Dendritic cell treated with granulocyte-macrophage colony-stimulating factor and Interleukin-4, amounts not matched to agents 40 ng/mL and 50 ng/mL, for 4 days (primary cell): Measurements from ENCODE around the gene KIF21B.

ENCODE experiments used
- H3K27ac Mint-ChIP-seq: one replicate; pipeline ENCODE4 v1.8.0; 2022; ENCODE audit warnings: mild to moderate bottlenecking, mixed read lengths
- H3K27me3 Mint-ChIP-seq: one replicate; pipeline ENCODE4 v1.8.0; 2022; ENCODE audit warnings: mild to moderate bottlenecking, mixed read lengths
- H3K36me3 Mint-ChIP-seq: one replicate; pipeline ENCODE4 v1.8.0; 2022; ENCODE audit warnings: low read depth, mixed read lengths
- H3K4me1 Mint-ChIP-seq: one replicate; pipeline ENCODE4 v1.8.0; 2022; ENCODE audit warnings: low read depth, mixed read lengths
- H3K4me3 Mint-ChIP-seq: one replicate; pipeline ENCODE4 v1.8.0; 2022; ENCODE audit warnings: mild to moderate bottlenecking, moderate library complexity, mixed read lengths
- H3K9me3 Mint-ChIP-seq: one replicate; pipeline ENCODE4 v1.8.0; 2022; ENCODE audit warnings: mixed read lengths
- intact Hi-C: fragments of 100-400 bp; cut with micrococcal nuclease; formaldehyde crosslinking; loops from one replicate; pipeline ENCODE4 v1.15.0; 2022

KIF21B gene

DNA sequence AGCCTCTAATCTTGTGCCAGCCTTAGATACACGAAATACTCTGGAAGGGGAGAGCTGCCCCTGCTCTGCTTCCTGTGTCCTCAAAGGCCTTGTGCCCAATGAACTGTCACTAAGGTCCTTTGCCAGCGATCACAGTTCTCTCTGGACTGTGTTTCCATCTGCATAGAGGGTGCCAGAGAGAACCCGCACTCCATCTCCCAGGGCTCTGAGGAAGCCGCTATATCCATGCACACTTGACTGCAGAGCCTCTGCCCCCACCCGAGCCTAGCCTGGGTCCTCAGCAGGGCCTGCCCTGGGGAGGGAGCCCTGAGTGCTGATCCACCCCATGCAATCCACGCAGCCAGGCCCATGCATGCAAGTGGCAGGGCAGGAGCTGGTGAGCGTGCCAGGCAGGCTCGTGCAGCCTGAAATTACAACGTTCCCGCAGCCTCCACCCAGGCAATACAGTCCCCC lies 30.6 kb upstream of the KIF21B start:
- Mint-ChIP-seq H3K27ac (no peak overlapping the region), H3K4me3 (no peak overlapping the region), H3K27me3 (peaks cover 7% of the 10 kb centered on the region), H3K4me1 (no peaks in the 10 kb centered on the region), H3K36me3 (no peaks in the 10 kb centered on the region), H3K9me3 (no peaks in the 10 kb centered on the region)
- intact Hi-C loops = no loop called here

DNA sequence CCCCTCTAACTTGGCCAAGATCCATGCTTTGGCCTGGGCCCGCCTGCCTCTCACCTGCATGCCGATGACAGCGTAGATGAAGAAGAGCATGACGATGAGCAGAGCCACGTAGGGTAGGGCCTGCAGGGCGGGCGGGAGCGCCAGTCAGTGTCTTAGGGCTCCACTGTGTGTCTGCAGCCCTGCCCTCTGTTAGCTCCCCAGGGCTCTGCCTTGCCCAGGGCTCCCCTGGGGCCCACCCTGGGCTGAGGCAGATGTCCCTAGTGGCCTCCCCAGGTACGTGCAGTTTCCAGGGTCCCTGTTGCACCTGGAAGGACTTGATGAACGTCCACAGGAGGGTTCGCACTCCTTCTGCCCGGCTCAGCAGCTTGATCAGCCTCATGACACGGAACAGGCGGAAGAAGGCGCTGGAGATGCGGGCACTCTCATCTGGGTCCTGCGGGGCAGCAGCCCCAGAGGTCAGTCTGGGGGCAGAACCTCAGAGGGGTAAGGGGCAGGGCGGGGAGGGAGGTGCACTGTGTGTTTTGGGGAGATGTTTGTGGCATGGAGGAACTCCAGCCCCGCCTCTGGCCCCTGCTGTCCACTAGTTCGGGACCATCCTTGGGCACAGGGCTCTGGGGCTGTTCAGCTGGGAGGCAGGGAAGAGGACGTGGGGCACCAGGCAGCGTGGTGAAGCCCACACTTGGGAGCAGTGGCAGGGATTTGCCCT lies 29.8 kb upstream of the KIF21B start:
- H3K27ac Mint-ChIP-seq = no peak overlapping the region

DNA sequence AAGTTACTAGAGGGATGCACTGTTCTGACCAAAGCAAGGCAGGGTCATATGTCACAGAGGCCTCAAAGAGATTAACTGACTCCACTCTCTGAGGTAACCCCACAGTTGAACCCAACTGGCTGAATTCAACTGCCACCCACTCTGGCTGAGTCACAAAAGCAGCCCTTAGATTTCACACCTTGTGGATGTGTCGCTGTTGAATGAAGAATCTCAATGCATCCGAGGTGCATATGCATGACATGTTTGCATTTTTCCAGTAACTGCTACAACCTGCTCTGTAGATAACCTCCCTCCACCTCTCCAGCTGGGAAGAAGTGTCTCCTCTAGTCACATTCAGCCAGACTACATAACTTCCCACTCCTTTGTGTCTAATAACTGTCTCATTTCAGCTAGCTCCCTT lies 27.9 kb upstream of the KIF21B start:
- H3K36me3 Mint-ChIP-seq = no peaks in the 10 kb centered on the region
- intact Hi-C loops = no loop called here
- H3K4me3 Mint-ChIP-seq = no peak overlapping the region
- no peaks in the 10 kb centered on the region for H3K4me1 Mint-ChIP-seq
- H3K9me3 Mint-ChIP-seq = no peaks in the 10 kb centered on the region
- no peak overlapping the region for H3K27ac Mint-ChIP-seq
- H3K27me3 Mint-ChIP-seq = peaks cover 5% of the 10 kb centered on the region

More for the DNA sequence above, 29.8 kb upstream of the KIF21B start:
- Mint-ChIP-seq H3K9me3 (no peaks in the 10 kb centered on the region), H3K4me1 (no peaks in the 10 kb centered on the region), H3K36me3 (no peaks in the 10 kb centered on the region), H3K4me3 (no peak overlapping the region), H3K27me3 (peaks cover 7% of the 10 kb centered on the region)
- intact Hi-C loops = no loop called here

GRCh38 chr1:201050515-201051277 lies 27.2 kb upstream of the KIF21B start:
- Mint-ChIP-seq H3K4me3 (no peak overlapping the region), H3K36me3 (no peaks in the 10 kb centered on the region), H3K9me3 (no peaks in the 10 kb centered on the region), H3K27ac (no peak overlapping the region), H3K27me3 (peaks cover 5% of the 10 kb centered on the region), H3K4me1 (no peaks in the 10 kb centered on the region)
- intact Hi-C loops = no loop called here

DNA sequence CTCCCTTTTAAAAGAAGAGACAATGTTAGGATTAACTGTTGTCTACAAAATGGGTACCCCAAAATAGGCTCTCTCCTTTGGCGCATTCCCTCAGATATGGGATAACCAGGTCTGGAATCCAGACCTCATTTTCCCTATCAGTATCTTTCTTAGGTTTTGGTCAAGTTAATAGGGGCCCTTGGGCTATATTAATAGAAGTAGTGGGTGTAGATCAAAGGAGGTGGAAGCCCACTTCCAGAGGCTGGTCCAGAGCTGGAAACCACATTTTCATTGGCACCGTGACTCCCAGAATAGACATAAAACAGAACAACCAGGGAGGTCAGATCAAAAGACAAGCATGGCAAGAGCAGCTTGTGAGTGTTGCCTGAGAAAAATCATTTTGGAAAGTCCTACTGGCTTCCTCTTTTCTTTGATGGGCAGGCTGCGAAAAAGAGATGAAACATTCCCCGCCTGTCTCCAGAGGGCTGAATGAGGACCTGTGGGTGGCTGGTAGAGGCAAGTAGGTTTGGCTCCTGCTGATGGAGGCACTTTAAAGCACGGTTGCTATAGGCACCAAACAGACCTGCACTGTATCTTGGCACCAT lies 25.8 kb upstream of the KIF21B start:
- Mint-ChIP-seq H3K36me3 (no peaks in the 10 kb centered on the region), H3K27ac (no peak overlapping the region)

GRCh38 chr1:201048521-201048920 lies 25.0 kb upstream of the KIF21B start:
- no peak overlapping the region for H3K4me3 Mint-ChIP-seq
- no peak overlapping the region for H3K27ac Mint-ChIP-seq
- H3K36me3 Mint-ChIP-seq = no peaks in the 10 kb centered on the region
- no peaks in the 10 kb centered on the region for H3K4me1 Mint-ChIP-seq
- peaks cover 21% of the 10 kb centered on the region for H3K27me3 Mint-ChIP-seq
- intact Hi-C loops = no loop called here
- H3K9me3 Mint-ChIP-seq = no peaks in the 10 kb centered on the region

More for the DNA sequence above, 25.8 kb upstream of the KIF21B start:
- H3K4me1 Mint-ChIP-seq = no peaks in the 10 kb centered on the region
- H3K4me3 Mint-ChIP-seq = no peak overlapping the region
- intact Hi-C loops = no loop called here
- no peaks in the 10 kb centered on the region for H3K9me3 Mint-ChIP-seq
- peaks cover 15% of the 10 kb centered on the region for H3K27me3 Mint-ChIP-seq

GRCh38 chr1:201044119-201044518 lies 20.6 kb upstream of the KIF21B start:
- no peak overlapping the region for H3K27ac Mint-ChIP-seq
- H3K4me1 Mint-ChIP-seq = no peaks in the 10 kb centered on the region
- intact Hi-C loops = no loop called here
- no peak overlapping the region for H3K4me3 Mint-ChIP-seq
- H3K9me3 Mint-ChIP-seq = no peaks in the 10 kb centered on the region
- peaks cover 24% of the 10 kb centered on the region for H3K27me3 Mint-ChIP-seq
- no peaks in the 10 kb centered on the region for H3K36me3 Mint-ChIP-seq

GRCh38 chr1:201042779-201043461 lies 19.4 kb upstream of the KIF21B start:
- H3K4me3 Mint-ChIP-seq = no peak overlapping the region
- H3K27ac Mint-ChIP-seq = no peak overlapping the region
- H3K9me3 Mint-ChIP-seq = no peaks in the 10 kb centered on the region
- no peaks in the 10 kb centered on the region for H3K4me1 Mint-ChIP-seq
- no peaks in the 10 kb centered on the region for H3K36me3 Mint-ChIP-seq
- intact Hi-C loops = no loop called here
- H3K27me3 Mint-ChIP-seq = peaks cover 22% of the 10 kb centered on the region

DNA sequence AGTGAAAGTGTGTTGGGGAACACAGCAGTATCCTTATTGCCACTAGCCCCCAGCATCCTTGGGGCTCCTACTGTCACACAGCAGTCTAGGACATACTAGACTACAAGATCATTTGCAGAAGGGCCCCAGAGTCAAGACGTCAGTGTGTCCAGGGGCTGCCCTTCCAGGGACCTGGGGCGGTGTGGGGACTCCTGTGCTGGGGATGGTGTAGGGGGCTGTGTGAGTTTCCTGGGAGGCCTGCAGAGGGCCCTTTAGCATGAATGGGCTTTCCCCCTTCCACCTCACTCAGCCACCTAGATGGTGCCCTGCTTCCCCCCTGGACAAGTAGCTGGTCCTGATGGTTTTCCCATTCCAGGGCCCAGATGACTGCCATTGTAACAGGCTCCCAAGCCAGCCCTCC lies 17.5 kb upstream of the KIF21B start:
- Mint-ChIP-seq H3K4me1 (no peaks in the 10 kb centered on the region), H3K4me3 (no peak overlapping the region), H3K9me3 (no peaks in the 10 kb centered on the region), H3K27ac (no peak overlapping the region), H3K27me3 (peaks cover 21% of the 10 kb centered on the region), H3K36me3 (no peaks in the 10 kb centered on the region)
- intact Hi-C loops = no loop called here

- H3K27me3 Mint-ChIP-seq = peaks cover 15% of the 10 kb centered on the region
- no peaks in the 10 kb centered on the region for H3K4me1 Mint-ChIP-seq
- intact Hi-C loops = no loop called here
- no peak overlapping the region for H3K27ac Mint-ChIP-seq
- no peaks in the 10 kb centered on the region for H3K9me3 Mint-ChIP-seq
- H3K36me3 Mint-ChIP-seq = no peaks in the 10 kb centered on the region
- H3K4me3 Mint-ChIP-seq = no peak overlapping the region
These were observed 16.4 kb upstream of the KIF21B start for GRCh38 chr1:201039876-201040275.

DNA sequence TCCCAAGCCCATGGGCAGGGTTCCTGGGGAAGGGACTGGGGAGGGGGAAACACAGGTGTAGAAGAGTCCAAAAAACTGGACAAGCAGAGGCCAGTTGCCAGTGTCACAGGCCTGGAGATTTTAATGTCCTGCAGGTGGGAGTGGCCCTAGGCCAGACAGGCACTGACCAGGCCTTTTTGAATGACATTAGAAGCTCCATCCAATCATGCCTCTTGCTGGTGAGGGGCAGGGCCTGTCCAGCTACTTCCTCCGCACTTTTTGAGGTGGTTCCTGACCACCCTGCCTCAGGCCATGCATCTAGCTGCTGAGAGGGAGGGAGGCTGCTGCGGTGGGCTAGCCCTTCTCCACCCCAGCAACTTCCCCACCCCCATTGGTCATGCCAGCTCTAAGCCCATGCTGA lies 15.9 kb upstream of the KIF21B start:
- Mint-ChIP-seq H3K4me3 (no peak overlapping the region), H3K36me3 (no peaks in the 10 kb centered on the region), H3K27me3 (peaks cover 11% of the 10 kb centered on the region), H3K27ac (no peak overlapping the region), H3K4me1 (no peaks in the 10 kb centered on the region), H3K9me3 (no peaks in the 10 kb centered on the region)
- intact Hi-C loops = no loop called here

DNA sequence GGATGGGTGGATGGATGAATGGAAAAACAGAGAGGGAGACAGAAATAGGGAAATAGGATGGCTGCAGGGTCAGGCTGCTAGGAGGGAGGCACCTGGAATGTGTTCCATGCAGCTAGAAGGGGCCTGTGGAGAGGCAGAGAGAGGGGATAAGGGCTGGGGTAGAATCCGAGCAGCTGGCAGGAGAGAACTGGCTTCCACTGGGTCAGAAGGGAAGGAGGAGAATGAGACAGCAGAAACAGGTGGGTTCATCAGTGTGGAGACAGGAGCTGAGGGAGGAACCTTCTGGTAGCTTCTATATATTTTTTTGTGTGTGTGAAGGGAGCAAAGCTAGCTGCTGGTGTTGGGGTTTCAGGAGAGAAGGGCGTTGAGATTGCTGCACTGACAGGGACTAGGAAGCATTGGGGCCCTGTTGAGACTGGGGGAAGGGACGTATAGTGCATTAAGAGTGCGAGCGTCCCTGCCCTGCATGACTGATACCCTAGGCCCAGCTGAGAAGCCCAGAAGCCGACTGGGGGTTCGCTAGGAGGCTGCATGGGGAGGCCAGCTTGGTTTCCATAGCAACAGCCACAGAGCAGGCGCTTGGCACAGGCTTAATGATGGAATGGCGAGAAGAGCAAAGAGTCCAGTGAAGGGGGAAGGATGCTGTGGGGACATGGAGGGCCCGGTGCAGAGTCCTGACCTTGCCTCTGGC lies 14.8 kb upstream of the KIF21B start:
- Mint-ChIP-seq H3K36me3 (no peaks in the 10 kb centered on the region), H3K4me3 (no peak overlapping the region), H3K4me1 (no peaks in the 10 kb centered on the region), H3K27me3 (peaks cover 3% of the 10 kb centered on the region), H3K9me3 (no peaks in the 10 kb centered on the region), H3K27ac (no peak overlapping the region)
- intact Hi-C loops = no loop called here

DNA sequence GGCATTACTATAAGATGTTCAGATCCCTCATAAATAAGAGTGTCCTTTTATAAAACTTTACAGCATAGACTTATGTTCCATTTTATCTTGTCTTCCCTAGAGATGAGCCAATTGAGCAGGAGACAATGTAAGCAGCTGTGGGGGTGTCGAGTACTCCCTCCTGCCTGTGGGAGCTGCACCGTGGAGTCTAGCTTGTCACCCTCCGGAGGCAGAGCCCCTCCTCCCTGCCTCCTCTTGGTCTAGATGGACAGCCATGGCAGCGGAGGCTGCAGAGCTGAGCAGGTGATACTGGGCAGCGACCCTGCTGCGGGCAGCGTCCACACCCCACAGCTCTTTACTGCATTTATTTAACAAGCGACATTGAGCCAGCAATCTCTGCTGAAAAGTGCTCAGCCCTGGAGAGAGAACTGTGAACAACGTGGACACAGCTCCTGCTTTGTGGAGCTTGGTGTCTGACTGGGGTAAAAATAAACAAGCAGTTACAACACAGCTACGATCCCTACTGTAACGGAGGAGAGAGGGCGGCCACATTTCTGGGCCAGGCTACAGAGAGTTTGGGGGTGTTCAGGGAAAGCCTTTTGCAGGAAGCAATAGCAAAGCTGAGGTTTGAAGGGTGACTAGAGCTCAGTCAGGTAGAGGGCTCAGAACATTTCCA lies 12.8 kb upstream of the KIF21B start:
- Mint-ChIP-seq H3K9me3 (no peaks in the 10 kb centered on the region), H3K4me3 (no peak overlapping the region)
- intact Hi-C loops = no loop called here

More for the DNA sequence above, 12.8 kb upstream of the KIF21B start:
- peaks cover 4% of the 10 kb centered on the region for H3K27me3 Mint-ChIP-seq
- H3K27ac Mint-ChIP-seq = no peak overlapping the region
- no peaks in the 10 kb centered on the region for H3K4me1 Mint-ChIP-seq
- H3K36me3 Mint-ChIP-seq = no peaks in the 10 kb centered on the region
